Prostate gland (tissue), 2 donors: ENCODE data around the gene UGT1A10.

Experiments
- CTCF ChIP-seq, 4 experiments: fragments of 200-600 bp in 2 of 4; fragments of 450-650 bp in 2 of 4; sonication (generic) in 2 of 4; IDR thresholded peaks; 1 replicate in 3 of 4; 2 replicates in 1 of 4; pipeline ENCODE4 v1.5.1; 2016 to 2019; ENCODE audit warnings: antibody characterized with exemption in 4 of 4, mild to moderate bottlenecking in 2 of 4, moderate library complexity in 2 of 4
- POLR2AphosphoS5 ChIP-seq: sonication (generic); formaldehyde crosslinking; IDR thresholded peaks from one replicate; pipeline ENCODE4 v1.6.1; 2017; ENCODE audit warnings: antibody characterized with exemption

- TF ChIP-seq CTCF (IDR thresholded peaks at IDR 0.05) (no peak), POLR2AphosphoS5 (no peak)
Observed at GRCh38 chr2:233598952-233599351, 37.3 kb upstream of the UGT1A10 start.
